Caco-2 (cell line): ENCODE data around the gene CD200R1L. TPM values are rescaled to one million over a fixed set of nuclear protein-coding genes. Genes with fewer than 3 reads are reported as not detected.

Experiments used
- BruUV-seq: library from RNA; stranded (reverse); fragments of 400-500 nt; replicated peaks from 2 replicates; lab custom pipeline; 2021; lab: Mats Ljungman, UMichigan
- CTCF ChIA-PET: fragments of 300-600 bp; sonication (Branson Sonifier 250); formaldehyde crosslinking; loops from one replicate; lab custom pipeline; 2022; ENCODE audit warnings: antibody characterized with exemption; lab: Charles Lee
- POLR2A ChIA-PET: fragments of 300-600 bp; sonication (Branson Sonifier 250); formaldehyde crosslinking; loops from one replicate; lab custom pipeline; 2022; ENCODE audit warnings: antibody characterized with exemption; lab: Charles Lee
- DNase-seq, 2 experiments: peaks; one replicate each; pipeline versions ENCODE4 v3.0.0 to v3.0.0-alpha.2; 2020 to 2022
- H3K27me3 ChIP-seq: replicated peaks from 2 replicates; pipeline ENCODE4 v1.6.0; 2011; ENCODE audit warnings: low read length; ENCODE audit not compliant: control insufficient read depth, insufficient read depth
- H3K36me3 ChIP-seq: 2 replicates; pipeline ENCODE4 v1.5.1; 2011; ENCODE audit warnings: low read length; ENCODE audit not compliant: control insufficient read depth, insufficient read depth
- H3K4me1 ChIP-seq: fragments of 250-450 bp; sonication (Bioruptor Pico); 2 replicates; pipeline ENCODE4 v1.5.1; 2020; ENCODE audit warnings: mild to moderate bottlenecking
- H3K4me3 ChIP-seq: 2 replicates; pipeline ENCODE4 v1.5.1; 2011; ENCODE audit warnings: low read depth, mild to moderate bottlenecking, control low read depth, low read length
- H3K9me3 ChIP-seq: fragments of 250-450 bp; sonication (Bioruptor Pico); 2 replicates; pipeline ENCODE4 v1.5.1; 2020; ENCODE audit warnings: mild to moderate bottlenecking, moderate library complexity
- H3K27ac Mint-ChIP-seq: one replicate; pipeline ENCODE4 v1.8.0; 2022; ENCODE audit warnings: mixed read lengths; ENCODE audit not compliant: unreplicated experiment
- H3K27me3 Mint-ChIP-seq: one replicate; pipeline ENCODE4 v1.8.0; 2022; ENCODE audit warnings: mixed read lengths; ENCODE audit not compliant: insufficient read depth, unreplicated experiment
- H3K36me3 Mint-ChIP-seq: one replicate; pipeline ENCODE4 v1.8.0; 2022; ENCODE audit warnings: mild to moderate bottlenecking, mixed read lengths; ENCODE audit not compliant: insufficient read depth, unreplicated experiment
- H3K4me1 Mint-ChIP-seq: one replicate; pipeline ENCODE4 v1.8.0; 2022; ENCODE audit warnings: low read depth, mixed read lengths; ENCODE audit not compliant: unreplicated experiment
- H3K4me3 Mint-ChIP-seq: one replicate; pipeline ENCODE4 v1.8.0; 2022; ENCODE audit warnings: mild to moderate bottlenecking, moderate library complexity, mixed read lengths; ENCODE audit not compliant: unreplicated experiment
- H3K9me3 Mint-ChIP-seq: one replicate; pipeline ENCODE4 v1.8.0; 2022; ENCODE audit warnings: mixed read lengths; ENCODE audit not compliant: unreplicated experiment
- CTCF ChIP-seq, 2 experiments: fragments of 200-600 bp in 1 of 2; IDR thresholded peaks; 1 replicate in 1 of 2; 2 replicates in 1 of 2; pipeline versions ENCODE4 v1.5.1 to v1.8.0; 2011 to 2022; ENCODE audit warnings: antibody characterized with exemption in 1 of 2, control low read depth in 1 of 2, inconsistent platforms in 1 of 2, low read depth in 1 of 2, low read length in 1 of 2, mild to moderate bottlenecking in 1 of 2, moderate library complexity in 1 of 2; ENCODE audit not compliant: insufficient read depth in 1 of 2, severe bottlenecking in 1 of 2, unreplicated experiment in 1 of 2
- intact Hi-C: fragments of 100-400 bp; cut with micrococcal nuclease; formaldehyde crosslinking; loops from one replicate; pipeline ENCODE4 v1.10.0; 2022; ENCODE audit not compliant: unreplicated experiment
- total RNA-seq: library from RNA; stranded (reverse); gene quantifications from 2 replicates; pipeline ENCODE4 v1.2.3, GENCODE V29; 2022

The CD200R1L gene
- total RNA-seq, 1 experiment from 2014 or later = not detected

GRCh38 chr3:112781599-112781998 lies 65.1 kb downstream of the CD200R1L start:
- TF ChIP-seq CTCF (IDR thresholded peaks at IDR 0.05; ENCODE audit: insufficient read depth in 1 of 2, low read depth in 1 of 2, low read length in 1 of 2, severe bottlenecking in 1 of 2, unreplicated experiment in 1 of 2) = no peak
- no TSS peak for BruUV-seq
- peaks cover 5% of the 10 kb centered on the region for H3K36me3 Mint-ChIP-seq
- ChIA-PET POLR2A (no interaction called here), CTCF (no interaction called here)
- Histone ChIP-seq H3K27me3 (no peaks in the 10 kb centered on the region), H3K9me3 (no peaks in the 10 kb centered on the region; the same call in 1 of the 2 replicates), H3K4me3 (no peak overlapping the region), H3K36me3 (no peaks in the 10 kb centered on the region), H3K4me1 (peaks cover 45% of the 10 kb centered on the region)
- H3K9me3 Mint-ChIP-seq = no peaks in the 10 kb centered on the region
- no peak overlapping the region for H3K27ac Mint-ChIP-seq
- no peaks in the 10 kb centered on the region for H3K27me3 Mint-ChIP-seq
- H3K4me3 Mint-ChIP-seq = no peak overlapping the region
- DNase-seq = no peak
- intact Hi-C loops = no loop called here
- H3K4me1 Mint-ChIP-seq = peaks cover 22% of the 10 kb centered on the region

GRCh38 chr3:112779558-112780480 lies 66.8 kb downstream of the CD200R1L start:
- CTCF ChIA-PET = no interaction called here
- DNase-seq = no peak
- intact Hi-C loops = no loop called here
- no peak overlapping the region for H3K27ac Mint-ChIP-seq
- peaks cover 5% of the 10 kb centered on the region for H3K36me3 Mint-ChIP-seq
- no peaks in the 10 kb centered on the region for H3K27me3 Mint-ChIP-seq
- peaks cover 13% of the 10 kb centered on the region for H3K4me1 Mint-ChIP-seq
- BruUV-seq = no TSS peak
- no peak overlapping the region for H3K4me3 Mint-ChIP-seq
- no peaks in the 10 kb centered on the region for H3K9me3 Mint-ChIP-seq
- Histone ChIP-seq H3K36me3 (no peaks in the 10 kb centered on the region), H3K27me3 (no peaks in the 10 kb centered on the region), H3K4me1 (peaks cover 29% of the 10 kb centered on the region), H3K4me3 (no peak overlapping the region), H3K9me3 (no peaks in the 10 kb centered on the region; the same call in 1 of the 2 replicates)
- POLR2A ChIA-PET = no interaction called here
- TF ChIP-seq CTCF (IDR thresholded peaks at IDR 0.05; ENCODE audit: insufficient read depth in 1 of 2, low read depth in 1 of 2, low read length in 1 of 2, severe bottlenecking in 1 of 2, unreplicated experiment in 1 of 2) = no peak

- Histone ChIP-seq H3K36me3 (no peaks in the 10 kb centered on the region), H3K4me1 (peaks cover 28% of the 10 kb centered on the region), H3K27me3 (no peaks in the 10 kb centered on the region), H3K9me3 (no peaks in the 10 kb centered on the region), H3K4me3 (no peak overlapping the region)
- no TSS peak for BruUV-seq
- DNase-seq = no peak
- Mint-ChIP-seq H3K27me3 (no peaks in the 10 kb centered on the region), H3K36me3 (peaks cover 5% of the 10 kb centered on the region), H3K4me1 (peaks cover 13% of the 10 kb centered on the region), H3K4me3 (no peak overlapping the region), H3K27ac (no peak overlapping the region), H3K9me3 (no peaks in the 10 kb centered on the region)
- ChIA-PET POLR2A (no interaction called here), CTCF (no interaction called here)
- no peak for TF ChIP-seq CTCF (IDR thresholded peaks at IDR 0.05; ENCODE audit: insufficient read depth in 1 of 2, low read depth in 1 of 2, low read length in 1 of 2, severe bottlenecking in 1 of 2, unreplicated experiment in 1 of 2)
- intact Hi-C loops = no loop called here
Observed at GRCh38 chr3:112779011-112779410, 67.7 kb downstream of the CD200R1L start.
